ENCODE results near the gene ARHGAP18. TPM values are rescaled to one million over a fixed set of nuclear protein-coding genes. Genes with fewer than 3 reads are reported as not detected.

ARHGAP18 gene
- total and polyA plus RNA-seq, 10 of the 15 experiments (the other 5 are each of a cell fraction or from before 2014, with no cell fraction given): 18.2 to 52.2 (median 31.7) TPM

DNA sequence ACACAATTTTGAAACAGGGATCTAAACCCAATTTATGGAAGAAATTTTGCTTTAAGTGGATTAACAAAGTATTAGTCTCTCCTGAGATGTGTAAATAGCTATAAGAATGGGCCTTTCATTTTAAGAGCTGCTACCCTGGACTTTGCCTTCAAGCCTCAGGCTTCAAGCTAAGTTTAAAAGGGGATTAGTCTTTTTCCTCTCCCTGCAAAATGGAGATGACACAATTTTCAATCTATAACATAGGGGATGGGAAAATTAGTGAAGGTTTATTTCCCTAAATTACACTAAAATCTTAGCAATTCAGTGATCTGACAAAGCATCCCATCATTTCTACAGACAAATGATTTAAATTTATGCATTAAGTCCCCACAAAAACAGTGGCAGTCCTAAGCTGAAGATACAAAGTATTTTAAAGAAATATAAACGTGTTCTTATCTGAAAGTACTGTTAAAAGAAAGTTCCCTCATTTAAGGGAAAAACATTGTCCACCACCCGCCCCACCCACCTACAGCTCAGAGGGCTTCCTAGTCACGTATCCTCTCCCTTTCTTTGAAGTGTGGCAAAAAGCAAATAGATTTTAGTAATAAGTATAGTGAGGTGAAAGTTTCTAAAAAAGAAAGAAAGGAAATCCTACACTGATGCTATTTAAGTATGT, 14.5 kb downstream of the ARHGAP18 start (continued):
- TF ChIP-seq EED (IDR thresholded peaks at IDR 0.05; ENCODE audit: low read depth) (peak; percentile 65; the same call in 1 of the 2 replicates), SRF (IDR thresholded peaks at IDR 0.05; ENCODE audit: low read depth in 2 of 2, low read length in 2 of 2) (no peak), ETV6 (conservative IDR thresholded peaks at IDR 0.05 in 1 of 2, IDR thresholded peaks at IDR 0.05 in 1 of 2; ENCODE audit: borderline replicate concordance in 1 of 2, low read depth in 1 of 2) (peak in 1 of 2 experiments; percentile 80; a peak in 1 of 4 replicates), ZNF207 (IDR thresholded peaks at IDR 0.05; ENCODE audit: borderline replicate concordance) (no peak), RB1 (IDR thresholded peaks at IDR 0.05; ENCODE audit: borderline replicate concordance) (no peak), EGR1 (IDR thresholded peaks at IDR 0.05; ENCODE audit: borderline replicate concordance in 1 of 2, low read depth in 2 of 2, low read length in 2 of 2) (peak in 1 of 2 experiments; percentile 67; a peak in 1 of 3 replicates), RELB (IDR thresholded peaks at IDR 0.05; ENCODE audit: low read depth) (peak; percentile 60; the same call in 1 of the 2 replicates), CREM (IDR thresholded peaks at IDR 0.05; ENCODE audit: low read depth) (peak; percentile 65; the same call in 1 of the 2 replicates), DPF2 (IDR thresholded peaks at IDR 0.05) (0 out of 2 replicates have a peak, but pooled peaks have one; percentile 24), GABPA (IDR thresholded peaks at IDR 0.05; ENCODE audit: low read depth) (0 out of 2 replicates have a peak, but pooled peaks have one; percentile 38), MEF2A (IDR thresholded peaks at IDR 0.05; ENCODE audit: insufficient read depth, low read depth, low read length) (peak; percentile 93), WRNIP1 (IDR thresholded peaks at IDR 0.05; ENCODE audit: borderline replicate concordance, low read depth, low read length) (no peak), CBX3 (IDR thresholded peaks at IDR 0.05; ENCODE audit: borderline replicate concordance, low read depth) (no peak), ZNF622 (IDR thresholded peaks at IDR 0.05) (no peak), MTA3 (IDR thresholded peaks at IDR 0.05; ENCODE audit: borderline replicate concordance, low read length) (peak; percentile 91; the same call in 1 of the 2 replicates), RCOR1 (conservative IDR thresholded peaks at IDR 0.05; ENCODE audit: low read depth, low read length) (no peak), IKZF1 (conservative IDR thresholded peaks at IDR 0.05) (peak; percentile 60)
- TF ChIP-seq, protein P1, sequence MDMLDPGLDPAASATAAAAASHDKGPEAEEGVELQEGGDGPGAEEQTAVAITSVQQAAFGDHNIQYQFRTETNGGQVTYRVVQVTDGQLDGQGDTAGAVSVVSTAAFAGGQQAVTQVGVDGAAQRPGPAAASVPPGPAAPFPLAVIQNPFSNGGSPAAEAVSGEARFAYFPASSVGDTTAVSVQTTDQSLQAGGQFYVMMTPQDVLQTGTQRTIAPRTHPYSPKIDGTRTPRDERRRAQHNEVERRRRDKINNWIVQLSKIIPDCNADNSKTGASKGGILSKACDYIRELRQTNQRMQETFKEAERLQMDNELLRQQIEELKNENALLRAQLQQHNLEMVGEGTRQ (IDR thresholded peaks at IDR 0.05; ENCODE audit: borderline replicate concordance, low read depth, low read length): no peak
- TF ChIP-seq, protein P2, sequence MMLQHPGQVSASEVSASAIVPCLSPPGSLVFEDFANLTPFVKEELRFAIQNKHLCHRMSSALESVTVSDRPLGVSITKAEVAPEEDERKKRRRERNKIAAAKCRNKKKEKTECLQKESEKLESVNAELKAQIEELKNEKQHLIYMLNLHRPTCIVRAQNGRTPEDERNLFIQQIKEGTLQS (IDR thresholded peaks at IDR 0.05; ENCODE audit: borderline replicate concordance, extremely low read depth, low read depth, low read length): no peak
- TF ChIP-seq, protein P3, sequence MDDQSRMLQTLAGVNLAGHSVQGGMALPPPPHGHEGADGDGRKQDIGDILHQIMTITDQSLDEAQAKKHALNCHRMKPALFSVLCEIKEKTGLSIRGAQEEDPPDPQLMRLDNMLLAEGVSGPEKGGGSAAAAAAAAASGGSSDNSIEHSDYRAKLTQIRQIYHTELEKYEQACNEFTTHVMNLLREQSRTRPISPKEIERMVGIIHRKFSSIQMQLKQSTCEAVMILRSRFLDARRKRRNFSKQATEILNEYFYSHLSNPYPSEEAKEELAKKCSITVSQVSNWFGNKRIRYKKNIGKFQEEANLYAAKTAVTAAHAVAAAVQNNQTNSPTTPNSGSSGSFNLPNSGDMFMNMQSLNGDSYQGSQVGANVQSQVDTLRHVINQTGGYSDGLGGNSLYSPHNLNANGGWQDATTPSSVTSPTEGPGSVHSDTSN (IDR thresholded peaks at IDR 0.05; ENCODE audit: insufficient replicate concordance, low read depth, low read length): no peak
- TF ChIP-seq, protein P4, sequence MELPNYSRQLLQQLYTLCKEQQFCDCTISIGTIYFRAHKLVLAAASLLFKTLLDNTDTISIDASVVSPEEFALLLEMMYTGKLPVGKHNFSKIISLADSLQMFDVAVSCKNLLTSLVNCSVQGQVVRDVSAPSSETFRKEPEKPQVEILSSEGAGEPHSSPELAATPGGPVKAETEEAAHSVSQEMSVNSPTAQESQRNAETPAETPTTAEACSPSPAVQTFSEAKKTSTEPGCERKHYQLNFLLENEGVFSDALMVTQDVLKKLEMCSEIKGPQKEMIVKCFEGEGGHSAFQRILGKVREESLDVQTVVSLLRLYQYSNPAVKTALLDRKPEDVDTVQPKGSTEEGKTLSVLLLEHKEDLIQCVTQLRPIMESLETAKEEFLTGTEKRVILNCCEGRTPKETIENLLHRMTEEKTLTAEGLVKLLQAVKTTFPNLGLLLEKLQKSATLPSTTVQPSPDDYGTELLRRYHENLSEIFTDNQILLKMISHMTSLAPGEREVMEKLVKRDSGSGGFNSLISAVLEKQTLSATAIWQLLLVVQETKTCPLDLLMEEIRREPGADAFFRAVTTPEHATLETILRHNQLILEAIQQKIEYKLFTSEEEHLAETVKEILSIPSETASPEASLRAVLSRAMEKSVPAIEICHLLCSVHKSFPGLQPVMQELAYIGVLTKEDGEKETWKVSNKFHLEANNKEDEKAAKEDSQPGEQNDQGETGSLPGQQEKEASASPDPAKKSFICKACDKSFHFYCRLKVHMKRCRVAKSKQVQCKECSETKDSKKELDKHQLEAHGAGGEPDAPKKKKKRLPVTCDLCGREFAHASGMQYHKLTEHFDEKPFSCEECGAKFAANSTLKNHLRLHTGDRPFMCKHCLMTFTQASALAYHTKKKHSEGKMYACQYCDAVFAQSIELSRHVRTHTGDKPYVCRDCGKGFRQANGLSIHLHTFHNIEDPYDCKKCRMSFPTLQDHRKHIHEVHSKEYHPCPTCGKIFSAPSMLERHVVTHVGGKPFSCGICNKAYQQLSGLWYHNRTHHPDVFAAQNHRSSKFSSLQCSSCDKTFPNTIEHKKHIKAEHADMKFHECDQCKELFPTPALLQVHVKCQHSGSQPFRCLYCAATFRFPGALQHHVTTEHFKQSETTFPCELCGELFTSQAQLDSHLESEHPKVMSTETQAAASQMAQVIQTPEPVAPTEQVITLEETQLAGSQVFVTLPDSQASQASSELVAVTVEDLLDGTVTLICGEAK (IDR thresholded peaks at IDR 0.05; ENCODE audit: borderline replicate concordance): no peak; the same call in 1 of the 2 replicates

Measured in GM12878 (cell line).